ENCODE results near the gene GOLGA7B. TPM values are rescaled to one million over a fixed set of nuclear protein-coding genes. Genes with fewer than 3 reads are reported as not detected.

The GOLGA7B gene
- total RNA-seq, 2 experiments from 2014 or later: 0.25 to 0.31 TPM

- no peak overlapping the region for H3K27ac Mint-ChIP-seq
- H3K36me3 Mint-ChIP-seq (ENCODE audit: low read depth): no peaks in the 10 kb centered on the region
- intact Hi-C loops (cut with micrococcal nuclease): no loop called here
- CTCF ChIA-PET: interaction anchor here (3.2 to 4.0 kb wide), 2 partner anchors 10 to 137 kb away, joined by 8 to 16 read pairs; no protein-coding TSS in a partner anchor
- DNase-seq: no peak
- H3K27me3 Mint-ChIP-seq (ENCODE audit: low read depth): no peaks in the 10 kb centered on the region
- no peaks in the 10 kb centered on the region for H3K4me1 Mint-ChIP-seq (ENCODE audit: low read depth)
- H3K9me3 Mint-ChIP-seq: no peaks in the 10 kb centered on the region
- H3K4me3 Mint-ChIP-seq: no peak overlapping the region
These were observed 55.6 kb downstream of the GOLGA7B start for GRCh38 chr10:97905276-97905675.

DNA sequence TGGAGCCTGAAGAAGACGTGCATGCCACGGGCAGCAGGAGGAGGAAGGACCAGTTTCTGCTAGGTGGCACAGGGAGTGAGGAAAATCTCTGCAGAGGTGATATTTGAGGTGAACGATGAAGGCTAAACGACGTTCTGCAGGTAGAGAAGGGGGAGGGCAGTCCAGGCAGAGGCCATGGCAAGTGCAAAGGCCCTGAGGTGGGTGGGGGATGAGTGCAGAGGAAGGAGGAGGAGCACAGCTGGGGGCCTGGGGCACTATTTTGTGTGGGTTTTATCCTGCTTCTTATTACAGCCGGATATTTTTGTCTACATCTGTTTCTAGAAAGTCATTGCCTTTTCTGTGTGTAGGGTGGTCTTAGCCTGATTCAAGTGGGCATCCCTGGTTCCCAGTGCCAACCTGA is 57.6 kb downstream of the GOLGA7B start:
- CTCF ChIA-PET: interaction anchor here (0.7 to 4.0 kb wide), 5 partner anchors 8 to 157 kb away, joined by 3 to 16 read pairs (median 5); no protein-coding TSS in a partner anchor
- no peak for DNase-seq
- Mint-ChIP-seq H3K4me1 (ENCODE audit: low read depth) (no peaks in the 10 kb centered on the region), H3K27ac (no peak overlapping the region), H3K36me3 (ENCODE audit: low read depth) (no peaks in the 10 kb centered on the region), H3K9me3 (no peaks in the 10 kb centered on the region), H3K27me3 (ENCODE audit: low read depth) (no peaks in the 10 kb centered on the region), H3K4me3 (no peak overlapping the region)
- intact Hi-C loops (cut with micrococcal nuclease): no loop called here

DNA sequence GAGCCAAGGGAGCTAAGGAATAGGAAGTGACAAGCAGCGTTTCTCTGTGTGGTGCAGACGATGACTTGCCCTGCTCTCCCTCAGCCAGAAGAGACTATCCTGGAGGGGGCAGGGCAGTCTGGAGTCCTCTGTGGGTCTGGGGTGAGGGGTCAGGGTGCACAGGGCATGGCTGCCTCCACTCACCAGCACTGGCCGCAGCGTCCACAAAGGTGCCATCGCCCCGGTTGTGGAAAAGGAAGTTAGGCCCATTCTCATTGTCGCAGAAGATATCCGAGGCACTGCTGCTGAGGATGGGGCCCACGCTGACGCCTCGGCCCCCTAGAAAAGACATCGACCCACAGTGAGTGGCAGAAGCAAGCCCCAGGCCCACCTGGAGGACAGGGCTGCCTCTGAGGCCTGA is 58.2 kb downstream of the GOLGA7B start:
- intact Hi-C loops (cut with micrococcal nuclease): no loop called here
- CTCF ChIA-PET: interaction anchor here (1.1 to 1.3 kb wide), 2 partner anchors 133 to 136 kb away, joined by 4 to 5 read pairs; no protein-coding TSS in a partner anchor
- no peaks in the 10 kb centered on the region for H3K4me1 Mint-ChIP-seq (ENCODE audit: low read depth)
- H3K27ac Mint-ChIP-seq: no peak overlapping the region
- H3K36me3 Mint-ChIP-seq (ENCODE audit: low read depth): no peaks in the 10 kb centered on the region
- no peaks in the 10 kb centered on the region for H3K27me3 Mint-ChIP-seq (ENCODE audit: low read depth)
- DNase-seq: no peak
- H3K4me3 Mint-ChIP-seq: no peak overlapping the region
- H3K9me3 Mint-ChIP-seq: no peaks in the 10 kb centered on the region

DNA sequence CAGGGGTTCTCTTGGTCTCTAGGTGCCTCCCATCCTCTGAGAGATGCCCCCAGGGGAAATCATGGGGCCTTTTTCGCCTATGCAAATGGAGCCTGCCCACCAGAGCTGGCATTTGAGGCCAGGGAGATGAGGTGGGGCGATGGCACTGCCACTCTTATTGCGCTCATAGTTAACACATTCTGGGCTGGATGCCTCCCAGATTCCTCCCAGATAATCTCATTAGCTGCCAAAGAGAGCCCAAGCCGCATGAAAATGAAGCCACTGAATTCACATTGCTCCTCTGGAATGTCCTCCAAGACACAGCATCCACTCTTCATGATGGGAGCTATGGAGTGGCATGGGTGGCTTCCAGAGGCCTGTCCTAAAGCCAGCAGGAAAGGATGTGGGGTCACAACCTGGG is 61.0 kb downstream of the GOLGA7B start:
- no peak for DNase-seq
- no peaks in the 10 kb centered on the region for H3K4me1 Mint-ChIP-seq (ENCODE audit: low read depth)
- no peaks in the 10 kb centered on the region for H3K36me3 Mint-ChIP-seq (ENCODE audit: low read depth)
- H3K27me3 Mint-ChIP-seq (ENCODE audit: low read depth): no peaks in the 10 kb centered on the region
- intact Hi-C loops (cut with micrococcal nuclease): loop anchor here (10.0 kb wide), 1 partner anchor 754 kb away; no protein-coding TSS in a partner anchor
- CTCF ChIA-PET: interaction anchor here (1.7 to 3.3 kb wide), 2 partner anchors 118 to 131 kb away, joined by 3 to 14 read pairs; no protein-coding TSS in a partner anchor
- H3K9me3 Mint-ChIP-seq: no peaks in the 10 kb centered on the region
- H3K27ac Mint-ChIP-seq: no peak overlapping the region
- H3K4me3 Mint-ChIP-seq: no peak overlapping the region

GRCh38 chr10:97911217-97911616 is 61.6 kb downstream of the GOLGA7B start:
- CTCF ChIA-PET: interaction anchor here (0.9 to 3.3 kb wide), 3 partner anchors 118 to 209 kb away, joined by 3 to 14 read pairs (median 3); no protein-coding TSS in a partner anchor
- H3K4me1 Mint-ChIP-seq (ENCODE audit: low read depth): no peaks in the 10 kb centered on the region
- no peaks in the 10 kb centered on the region for H3K9me3 Mint-ChIP-seq
- no peak overlapping the region for H3K4me3 Mint-ChIP-seq
- no peak overlapping the region for H3K27ac Mint-ChIP-seq
- DNase-seq: no peak
- intact Hi-C loops (cut with micrococcal nuclease): loop anchor here (10.0 kb wide), 1 partner anchor 754 kb away; no protein-coding TSS in a partner anchor
- H3K36me3 Mint-ChIP-seq (ENCODE audit: low read depth): no peaks in the 10 kb centered on the region
- no peaks in the 10 kb centered on the region for H3K27me3 Mint-ChIP-seq (ENCODE audit: low read depth)

DNA sequence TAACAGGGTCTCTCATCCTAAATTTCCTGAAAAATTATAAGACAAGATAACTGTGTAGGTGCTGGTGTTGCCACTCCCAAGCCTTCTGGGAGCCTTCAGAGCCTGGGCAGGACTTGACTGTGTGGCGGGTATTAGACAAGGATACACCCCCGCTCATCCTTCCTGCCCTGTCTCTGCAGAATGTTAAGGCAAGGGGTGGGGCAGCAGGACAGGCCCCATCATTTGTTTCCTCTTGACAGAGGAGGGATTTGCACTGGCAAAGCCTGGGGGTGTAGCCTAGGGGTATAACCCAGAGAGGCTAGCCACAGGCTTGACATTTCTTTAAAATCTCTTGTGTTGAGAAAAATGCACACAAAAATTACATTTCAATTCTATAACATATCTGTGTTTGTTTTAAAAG is 63.5 kb downstream of the GOLGA7B start:
- H3K27me3 Mint-ChIP-seq (ENCODE audit: low read depth): no peaks in the 10 kb centered on the region

DNA sequence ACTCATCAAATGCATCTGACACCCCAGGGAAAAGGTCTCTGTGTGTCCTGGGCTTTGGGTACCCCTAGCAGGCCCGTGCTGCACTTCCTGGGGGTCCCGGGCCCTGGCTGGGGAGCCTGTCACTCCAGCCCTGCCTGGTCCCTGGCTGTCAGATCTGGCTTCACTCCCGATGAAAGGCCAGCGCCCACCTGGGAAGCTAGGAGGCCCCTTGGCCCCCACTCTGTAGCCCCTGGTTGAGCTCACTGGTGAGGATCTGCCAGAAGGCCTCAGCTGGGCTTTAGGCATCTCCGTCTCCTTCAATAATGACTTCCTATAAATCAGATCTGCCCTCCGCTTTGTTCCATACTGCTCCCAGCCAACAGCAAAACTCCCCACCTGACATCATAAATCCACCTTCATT is 64.0 kb downstream of the GOLGA7B start:
- no peaks in the 10 kb centered on the region for H3K27me3 Mint-ChIP-seq (ENCODE audit: low read depth)
- intact Hi-C loops (cut with micrococcal nuclease): loop anchor here (1.0 to 10.0 kb wide), 5 partner anchors 115 to 751 kb away; no protein-coding TSS in a partner anchor
- DNase-seq: no peak
- CTCF ChIA-PET: interaction anchor here (1.7 to 6.7 kb wide), 2 partner anchors 130 to 137 kb away, joined by 7 to 168 read pairs; no protein-coding TSS in a partner anchor
- H3K36me3 Mint-ChIP-seq (ENCODE audit: low read depth): no peaks in the 10 kb centered on the region
- no peaks in the 10 kb centered on the region for H3K4me1 Mint-ChIP-seq (ENCODE audit: low read depth)
- H3K9me3 Mint-ChIP-seq: no peaks in the 10 kb centered on the region
- H3K27ac Mint-ChIP-seq: no peak overlapping the region
- no peak overlapping the region for H3K4me3 Mint-ChIP-seq

More for the DNA sequence above, 63.5 kb downstream of the GOLGA7B start:
- intact Hi-C loops (cut with micrococcal nuclease): loop anchor here (10.0 kb wide), 1 partner anchor 752 kb away; no protein-coding TSS in a partner anchor
- H3K9me3 Mint-ChIP-seq: no peaks in the 10 kb centered on the region
- no peaks in the 10 kb centered on the region for H3K36me3 Mint-ChIP-seq (ENCODE audit: low read depth)
- CTCF ChIA-PET: interaction anchor here (3.3 to 6.7 kb wide), 2 partner anchors 128 to 131 kb away, joined by 14 to 168 read pairs; no protein-coding TSS in a partner anchor
- H3K4me1 Mint-ChIP-seq (ENCODE audit: low read depth): no peaks in the 10 kb centered on the region
- no peak overlapping the region for H3K27ac Mint-ChIP-seq
- H3K4me3 Mint-ChIP-seq: no peak overlapping the region
- no peak for DNase-seq

- H3K27me3 Mint-ChIP-seq (ENCODE audit: low read depth): no peaks in the 10 kb centered on the region
- no peak for DNase-seq
- H3K4me3 Mint-ChIP-seq: no peak overlapping the region
- H3K27ac Mint-ChIP-seq: no peak overlapping the region
- H3K36me3 Mint-ChIP-seq (ENCODE audit: low read depth): no peaks in the 10 kb centered on the region
- intact Hi-C loops (cut with micrococcal nuclease): loop anchor here (1.0 to 10.0 kb wide), 5 partner anchors 114 to 750 kb away; no protein-coding TSS in a partner anchor
- H3K4me1 Mint-ChIP-seq (ENCODE audit: low read depth): peaks cover 3% of the 10 kb centered on the region
- no peaks in the 10 kb centered on the region for H3K9me3 Mint-ChIP-seq
- CTCF ChIA-PET: interaction anchor here (0.6 to 6.7 kb wide), 23 partner anchors 9 to 759 kb away, joined by 3 to 168 read pairs (median 4); no protein-coding TSS in a partner anchor
These were observed 64.7 kb downstream of the GOLGA7B start for GRCh38 chr10:97914171-97914836.

GRCh38 chr10:97914837-97915211 is 65.2 kb downstream of the GOLGA7B start:
- H3K4me1 Mint-ChIP-seq (ENCODE audit: low read depth): peaks cover 3% of the 10 kb centered on the region
- H3K36me3 Mint-ChIP-seq (ENCODE audit: low read depth): no peaks in the 10 kb centered on the region
- CTCF ChIA-PET: interaction anchor here (0.6 to 6.7 kb wide), 27 partner anchors 9 to 758 kb away, joined by 3 to 168 read pairs (median 4); no protein-coding TSS in a partner anchor
- no peak overlapping the region for H3K4me3 Mint-ChIP-seq
- DNase-seq: peak; percentile 87
- intact Hi-C loops (cut with micrococcal nuclease): loop anchor here (1.0 to 10.0 kb wide), 5 partner anchors 113 to 750 kb away; no protein-coding TSS in a partner anchor
- no peak overlapping the region for H3K27ac Mint-ChIP-seq
- H3K9me3 Mint-ChIP-seq: no peaks in the 10 kb centered on the region
- no peaks in the 10 kb centered on the region for H3K27me3 Mint-ChIP-seq (ENCODE audit: low read depth)

- Mint-ChIP-seq H3K36me3 (ENCODE audit: low read depth) (no peaks in the 10 kb centered on the region), H3K4me1 (ENCODE audit: low read depth) (peaks cover 3% of the 10 kb centered on the region), H3K4me3 (no peak overlapping the region), H3K9me3 (no peaks in the 10 kb centered on the region), H3K27ac (no peak overlapping the region), H3K27me3 (ENCODE audit: low read depth) (no peaks in the 10 kb centered on the region)
- DNase-seq: no peak
- intact Hi-C loops (cut with micrococcal nuclease): loop anchor here (2.0 to 10.0 kb wide), 2 partner anchors 393 to 749 kb away; no protein-coding TSS in a partner anchor
- CTCF ChIA-PET: interaction anchor here (0.6 to 6.7 kb wide), 27 partner anchors 9 to 757 kb away, joined by 3 to 168 read pairs (median 4); no protein-coding TSS in a partner anchor
These were observed 65.9 kb downstream of the GOLGA7B start for GRCh38 chr10:97915346-97916131.

DNA sequence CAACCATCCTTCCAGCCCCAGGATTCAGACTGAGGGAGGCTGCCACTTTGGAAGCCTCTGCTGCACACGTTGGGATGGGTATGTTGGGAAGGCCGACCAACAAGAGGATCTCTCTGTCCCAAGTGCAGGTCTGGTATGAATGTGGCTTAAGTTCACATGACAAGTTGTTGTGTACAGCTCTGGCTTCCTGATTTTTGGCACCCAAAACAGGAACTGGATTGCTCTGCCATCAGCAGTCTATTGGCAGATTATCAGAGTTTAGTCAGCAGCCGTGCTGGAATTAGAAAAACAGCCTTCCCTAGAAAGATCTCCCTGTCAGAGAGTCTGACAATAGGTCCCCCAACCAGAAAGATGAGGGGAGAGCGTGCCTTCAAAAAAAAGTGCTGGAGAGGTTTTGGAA is 66.9 kb downstream of the GOLGA7B start:
- Mint-ChIP-seq H3K4me3 (no peak overlapping the region), H3K36me3 (ENCODE audit: low read depth) (no peaks in the 10 kb centered on the region), H3K9me3 (no peaks in the 10 kb centered on the region), H3K27me3 (ENCODE audit: low read depth) (no peaks in the 10 kb centered on the region), H3K27ac (no peak overlapping the region), H3K4me1 (ENCODE audit: low read depth) (peaks cover 3% of the 10 kb centered on the region)
- CTCF ChIA-PET: interaction anchor here (0.6 to 6.7 kb wide), 5 partner anchors 14 to 156 kb away, joined by 3 to 168 read pairs (median 3); no protein-coding TSS in a partner anchor
- no peak for DNase-seq
- intact Hi-C loops (cut with micrococcal nuclease): loop anchor here (10.0 kb wide), 1 partner anchor 748 kb away; no protein-coding TSS in a partner anchor
